Aorta (tissue), 5 donors: Measurements from ENCODE around the gene KLHL2. TPM values are rescaled to one million over a fixed set of nuclear protein-coding genes. Genes with fewer than 3 reads are reported as not detected.
"Not testable (repeated sequence)": the region's sequence is repeated elsewhere in the genome, so short reads cannot be mapped to it uniquely, and the experiment has no call there.

ENCODE experiments used
- ATAC-seq: fragments of 200-7000 bp; cut with Tn5 transposase; one replicate; pipeline ENCODE4 v1.9.1; 2022; ENCODE audit warnings: moderate library complexity; ENCODE audit not compliant: low FRiP score
- DNase-seq, 2 donors: peaks; one replicate each; pipeline ENCODE4 v3.0.0-alpha.2; 2020
- H3K27ac ChIP-seq, 2 donors: one replicate each; pipeline ENCODE4 v1.5.1; 2013; ENCODE audit warnings: low read length in 2 of 2, mild to moderate bottlenecking in 2 of 2, moderate library complexity in 2 of 2, control low read depth in 1 of 2, inconsistent platforms in 1 of 2, low read depth in 1 of 2
- H3K27me3 ChIP-seq, 2 donors: one replicate each; pipeline ENCODE4 v1.6.1; 2013; ENCODE audit warnings: control low read depth in 1 of 2, low read length in 1 of 2, mild to moderate bottlenecking in 1 of 2, moderate library complexity in 1 of 2; ENCODE audit not compliant: insufficient read depth in 2 of 2, control insufficient read depth in 1 of 2
- H3K36me3 ChIP-seq, 2 donors: one replicate each; pipeline ENCODE4 v1.6.1; 2013; ENCODE audit warnings: control low read depth in 1 of 2, low read length in 1 of 2, mild to moderate bottlenecking in 1 of 2; ENCODE audit not compliant: insufficient read depth in 2 of 2, control insufficient read depth in 1 of 2
- H3K4me1 ChIP-seq, 2 donors: one replicate each; pipeline ENCODE4 v1.6.1; 2013; ENCODE audit warnings: low read length in 2 of 2, control low read depth in 1 of 2, mild to moderate bottlenecking in 1 of 2, moderate library complexity in 1 of 2; ENCODE audit not compliant: insufficient read depth in 2 of 2, control insufficient read depth in 1 of 2
- H3K4me3 ChIP-seq, 2 donors: one replicate each; pipeline ENCODE4 v1.5.1; 2013; ENCODE audit warnings: low read length in 2 of 2, control low read depth in 1 of 2, mild to moderate bottlenecking in 1 of 2
- H3K9me3 ChIP-seq: one replicate; pipeline ENCODE4 v1.6.1; 2013; ENCODE audit warnings: mild to moderate bottlenecking, low read length; ENCODE audit not compliant: control insufficient read depth
- WGBS, 2 donors: extraction: QIAGEN DNeasy Blood & Tissue Kit; methylation state at CpG; one replicate each; pipeline ENCODE4 v1.1.7; 2013; 5-methylcytosine and 5-hydroxymethylcytosine counted together
- intact Hi-C, 2 donors: fragments of 100-400 bp; cut with DNase I; formaldehyde crosslinking; loops; one replicate each; pipeline versions ENCODE4 v1.14.2 to v1.15.0; 2022
- polyA plus RNA-seq, 2 donors: library from polyadenylated mRNA; stranded (reverse); fragments of 200-250 nt; gene quantifications; one replicate each; pipeline ENCODE4 v1.2.3, GENCODE V29; 2013
- total RNA-seq, 2 donors: library from RNA; stranded (reverse); fragmentation: NEBNext Ultra II Directional; extraction: Animal tissue kit (Norgen Biotek cat#: 25700); gene quantifications; one replicate each; pipeline ENCODE4 v1.2.1, GENCODE V29; 2021
- donor health status: healthy with polysubstance abuse.
- donor health status: Bipolar disorder and iron deficiency.
- donor health status: DM: no; HTN: no; CAD: no.
- donor health status: DM: no; HTN: no; CAD: no.
- donor health status: DM: yes; HTN: yes; CAD: no.

KLHL2 gene
- total and polyA plus RNA-seq, 4 donors: 15.1 to 40.3 (median 29.0) TPM

DNA sequence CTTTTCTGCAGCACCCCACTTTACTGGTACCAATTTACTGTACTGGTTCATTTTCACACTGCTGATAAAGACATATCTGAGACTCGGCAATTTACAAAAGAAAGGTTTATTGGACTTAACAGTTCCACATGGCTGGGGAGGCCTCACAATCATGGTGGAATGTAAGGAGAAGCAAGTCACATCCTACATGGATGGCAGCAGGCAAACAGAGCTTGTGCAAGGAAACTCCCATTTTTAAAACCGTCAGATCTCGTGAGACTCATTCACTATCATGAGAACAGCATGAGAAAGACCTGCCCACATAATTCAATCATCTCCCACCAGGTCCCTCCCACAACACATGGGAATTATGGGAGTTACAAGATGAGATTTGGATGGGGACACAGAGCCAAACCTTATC is 77.3 kb downstream of the KLHL2 start:
- ATAC-seq, H3K4me3 ChIP-seq, H3K4me1 ChIP-seq, H3K36me3 ChIP-seq, H3K9me3 ChIP-seq, H3K27me3 ChIP-seq, DNase-seq, intact Hi-C loops, H3K27ac ChIP-seq: not testable (repeated sequence)
- 98 to 99% methylated on average over 3 of the region's 3 CpGs for WGBS, 2 donors

DNA sequence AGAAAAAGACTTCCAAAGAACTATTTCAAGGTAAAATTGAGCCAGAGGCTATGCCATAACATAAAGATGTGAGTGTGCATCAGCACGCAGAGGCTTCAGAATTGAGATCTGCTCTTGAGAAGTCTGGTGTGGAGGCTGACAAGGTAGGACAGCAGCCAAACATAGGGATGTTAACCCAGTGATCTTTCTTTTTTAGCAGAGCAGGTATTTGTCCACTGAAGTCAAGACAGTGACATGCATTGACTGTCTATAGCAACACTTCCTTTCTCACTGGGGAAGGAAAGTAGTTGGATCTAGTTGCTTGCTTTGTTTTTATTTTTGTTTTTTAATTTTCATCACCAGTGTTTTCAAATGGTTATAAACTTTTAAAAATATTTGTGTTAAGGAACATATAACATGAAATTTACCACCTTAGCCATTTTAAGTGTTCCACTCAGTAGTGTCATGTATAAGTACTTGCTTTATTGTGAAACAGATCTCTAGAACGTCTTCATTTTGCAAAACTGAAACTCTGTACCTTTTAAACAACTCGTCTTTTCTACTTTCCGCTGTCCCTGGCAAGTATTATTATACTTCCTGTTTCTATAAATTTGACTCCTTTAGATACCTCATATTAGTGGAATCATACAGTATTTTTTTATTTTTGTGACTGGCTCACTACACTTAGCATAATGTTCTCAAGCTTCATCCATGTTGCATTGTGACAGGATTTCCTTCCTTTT is 79.4 kb downstream of the KLHL2 start:
- H3K9me3 ChIP-seq, H3K4me1 ChIP-seq, intact Hi-C loops, DNase-seq, H3K27ac ChIP-seq, H3K27me3 ChIP-seq, H3K4me3 ChIP-seq, H3K36me3 ChIP-seq, ATAC-seq: not testable (repeated sequence)
- 89 to 90% methylated on average over 4 of the region's 4 CpGs for WGBS, 2 donors

DNA sequence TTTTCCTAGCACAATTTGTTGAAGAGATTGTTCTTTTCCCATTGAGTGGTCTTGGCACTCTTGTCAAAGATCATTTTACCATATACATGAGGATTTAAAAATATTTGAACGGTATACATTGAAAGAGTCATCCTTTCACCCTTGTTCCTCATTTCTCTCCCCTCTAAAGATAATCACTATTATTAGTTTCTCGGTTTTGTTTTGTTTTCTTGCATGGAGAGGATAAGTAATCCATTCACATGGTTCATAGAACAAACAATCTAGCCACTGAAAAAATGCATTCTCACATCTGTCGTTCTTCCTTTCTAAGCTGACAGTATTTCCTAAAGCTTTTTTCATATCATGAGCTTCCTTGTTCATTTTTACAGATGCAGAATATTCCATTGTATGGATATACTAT is 80.9 kb downstream of the KLHL2 start:
- no peak for ATAC-seq

DNA sequence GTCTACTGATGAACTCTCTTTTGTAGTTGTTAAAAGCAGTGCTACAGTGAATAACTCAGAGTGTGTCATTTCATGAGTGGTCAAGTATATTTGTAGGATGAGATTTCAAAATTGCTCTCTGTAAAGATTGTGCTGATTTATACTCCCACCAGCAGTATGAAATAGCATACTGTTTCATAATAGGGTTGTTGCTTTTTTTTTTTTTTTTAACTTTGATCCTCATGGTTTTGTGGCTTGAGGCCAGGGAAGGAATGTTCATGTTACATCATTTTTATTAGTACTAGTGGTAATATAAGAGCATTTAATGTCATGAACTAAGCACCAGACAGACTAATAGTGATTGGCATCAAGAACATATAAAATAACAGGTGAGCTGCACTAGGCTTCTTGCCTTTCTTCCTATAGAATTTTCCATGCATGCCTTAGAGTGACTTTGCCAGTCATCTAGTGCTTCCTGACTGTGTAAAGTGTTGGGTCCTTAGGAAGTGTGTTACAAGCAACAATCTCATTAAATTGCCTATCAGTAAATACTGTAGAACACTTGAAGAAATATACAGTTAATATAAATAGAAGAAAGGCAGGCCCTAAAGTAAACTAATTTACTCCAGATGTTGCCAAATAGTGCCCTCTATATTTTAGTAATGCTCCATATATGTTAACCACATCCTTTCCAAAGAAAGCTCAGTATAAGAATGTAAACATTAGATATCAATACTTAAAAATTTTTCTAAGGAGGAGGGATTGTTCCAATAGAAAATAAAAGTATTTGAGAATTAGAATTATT is 81.5 kb downstream of the KLHL2 start:
- no peaks in the 10 kb centered on the region for H3K27me3 ChIP-seq
- no peaks in the 10 kb centered on the region for H3K4me1 ChIP-seq
- ATAC-seq (no peak), DNase-seq (no peak)
- intact Hi-C loops: no loop called here
- no peak overlapping the region for H3K27ac ChIP-seq
- no peak overlapping the region for H3K4me3 ChIP-seq
- H3K9me3 ChIP-seq: no peaks in the 10 kb centered on the region
- no peaks in the 10 kb centered on the region for H3K36me3 ChIP-seq

More for the DNA sequence above, 80.9 kb downstream of the KLHL2 start:
- H3K4me1 ChIP-seq: no peaks in the 10 kb centered on the region
- no peaks in the 10 kb centered on the region for H3K36me3 ChIP-seq
- no peaks in the 10 kb centered on the region for H3K27me3 ChIP-seq
- no peaks in the 10 kb centered on the region for H3K9me3 ChIP-seq
- intact Hi-C loops: no loop called here
- no peak for DNase-seq
- WGBS, 2 donors: 77 to 80% methylated on average over 3 of the region's 3 CpGs
- no peak overlapping the region for H3K27ac ChIP-seq
- no peak overlapping the region for H3K4me3 ChIP-seq

DNA sequence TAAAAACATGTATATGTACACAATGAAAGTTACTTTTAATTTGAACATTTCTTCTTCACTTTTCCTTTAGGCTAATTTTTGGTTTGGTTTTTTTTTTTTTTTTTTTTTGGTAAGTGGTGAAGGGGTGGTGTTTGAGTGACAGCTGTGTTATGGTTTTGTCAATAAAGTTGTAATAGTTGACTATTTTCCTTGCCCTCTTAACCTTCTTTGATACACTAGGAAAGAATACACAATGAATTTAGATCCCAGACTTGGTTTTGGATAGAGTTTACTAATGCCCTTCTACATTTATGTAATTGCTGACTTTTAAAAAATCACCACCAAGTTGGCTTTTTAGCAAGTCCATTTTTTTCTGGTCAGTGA is 82.0 kb downstream of the KLHL2 start:
- DNase-seq (no peak), ATAC-seq (no peak)
- Histone ChIP-seq H3K36me3 (no peaks in the 10 kb centered on the region), H3K27me3 (no peaks in the 10 kb centered on the region), H3K27ac (no peak overlapping the region), H3K9me3 (no peaks in the 10 kb centered on the region), H3K4me3 (no peak overlapping the region), H3K4me1 (no peaks in the 10 kb centered on the region)
- intact Hi-C loops: no loop called here

DNA sequence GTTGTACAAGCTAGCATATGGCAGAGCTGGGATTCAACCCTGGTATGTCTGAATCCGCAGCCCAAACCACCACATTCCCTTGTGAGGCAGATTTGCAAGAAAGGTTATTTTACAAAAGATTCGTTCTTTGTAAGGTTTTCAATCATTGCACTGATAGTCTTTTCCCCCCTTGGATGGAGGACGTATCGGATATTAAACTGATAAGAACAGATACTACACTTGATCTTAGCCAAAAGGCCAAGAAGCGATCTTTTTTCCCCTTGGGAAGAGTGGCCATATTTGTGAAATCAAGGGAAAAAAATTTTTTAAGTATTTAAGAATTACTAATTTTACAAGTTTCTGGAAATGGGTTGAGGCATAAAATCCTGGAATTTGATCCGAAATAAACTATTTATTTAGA is 85.7 kb downstream of the KLHL2 start:
- no peak overlapping the region for H3K27ac ChIP-seq
- peaks cover 0 to 3% of the 10 kb centered on the region in 2 donors for H3K36me3 ChIP-seq
- no peaks in the 10 kb centered on the region for H3K27me3 ChIP-seq
- no peaks in the 10 kb centered on the region for H3K4me1 ChIP-seq
- 96 to 97% methylated on average over 6 of the region's 6 CpGs for WGBS, 2 donors
- no peak overlapping the region for H3K4me3 ChIP-seq
- no peaks in the 10 kb centered on the region for H3K9me3 ChIP-seq
- ATAC-seq: no peak
- DNase-seq: no peak
- intact Hi-C loops: no loop called here

DNA sequence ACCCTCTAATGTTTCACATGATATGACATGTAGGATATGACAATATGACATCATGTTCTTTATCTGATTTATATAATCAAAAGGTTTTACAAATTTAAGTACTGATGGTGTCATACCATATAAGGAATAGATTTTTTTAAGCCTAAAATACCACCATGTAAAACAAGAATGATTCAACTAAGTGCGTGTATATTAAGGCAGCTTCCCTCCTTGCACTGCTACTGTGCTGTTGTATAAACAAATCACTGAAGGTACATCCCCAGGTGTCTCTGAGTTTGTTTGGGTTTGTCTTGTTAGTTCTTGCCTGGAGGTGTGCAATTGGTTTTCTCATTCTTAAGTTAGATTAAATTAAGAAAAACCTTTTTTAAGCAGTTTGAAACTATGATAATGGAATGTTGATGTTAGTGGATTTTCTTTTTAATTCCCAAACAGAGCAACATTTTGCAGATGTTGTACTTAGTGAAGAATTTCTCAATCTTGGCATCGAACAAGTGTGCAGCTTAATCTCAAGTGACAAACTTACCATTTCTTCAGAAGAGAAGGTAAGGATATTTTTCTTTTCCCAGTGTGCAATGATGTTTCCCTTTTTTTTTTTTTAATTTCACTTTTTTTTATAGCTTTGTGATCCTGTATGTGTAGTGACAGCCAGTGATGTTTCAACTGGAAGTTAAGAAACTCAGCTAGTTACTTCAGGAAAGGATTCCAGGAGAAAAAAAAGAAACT is 86.7 kb downstream of the KLHL2 start:
- H3K27me3 ChIP-seq: no peaks in the 10 kb centered on the region
- intact Hi-C loops: no loop called here
- peaks cover 0 to 3% of the 10 kb centered on the region in 2 donors for H3K36me3 ChIP-seq
- no peak for ATAC-seq
- DNase-seq: no peak
- no peaks in the 10 kb centered on the region for H3K4me1 ChIP-seq
- H3K4me3 ChIP-seq: no peak overlapping the region
- WGBS, 2 donors: 72 to 80% methylated on average over 2 of the region's 2 CpGs
- no peaks in the 10 kb centered on the region for H3K9me3 ChIP-seq
- H3K27ac ChIP-seq: no peak overlapping the region

DNA sequence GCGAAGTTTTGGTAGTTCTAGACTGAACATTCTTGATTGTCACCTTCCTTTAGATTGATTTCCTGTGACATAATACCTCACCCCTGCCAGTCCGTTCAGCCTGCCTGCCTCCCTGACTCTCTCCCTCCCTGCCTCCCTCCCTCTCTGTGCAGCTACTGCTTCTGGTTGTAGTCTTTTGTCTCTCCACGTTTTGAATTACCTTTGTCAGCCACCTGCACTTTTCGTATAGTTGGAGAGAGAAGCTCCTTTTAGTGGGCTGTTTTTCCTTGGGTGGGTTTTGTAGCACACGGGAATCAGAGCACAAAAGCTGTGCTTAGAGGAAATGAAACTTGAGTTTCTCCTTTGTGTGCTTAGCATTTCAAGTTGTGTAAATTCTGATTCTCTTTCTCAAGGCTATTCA is 87.5 kb downstream of the KLHL2 start:
- 65 to 70% methylated on average over 5 of the region's 5 CpGs for WGBS, 2 donors
- no peak overlapping the region for H3K4me3 ChIP-seq

More for the DNA sequence above, 87.5 kb downstream of the KLHL2 start:
- DNase-seq (no peak), ATAC-seq (no peak)
- Histone ChIP-seq H3K36me3 (peaks cover 0 to 3% of the 10 kb centered on the region in 2 donors), H3K9me3 (no peaks in the 10 kb centered on the region), H3K27me3 (no peaks in the 10 kb centered on the region), H3K4me1 (no peaks in the 10 kb centered on the region), H3K27ac (no peak overlapping the region)
- intact Hi-C loops: no loop called here
